HG02759 (cell line): ENCODE results near the gene GRIFIN.

Source experiments
- ATAC-seq: cut with Tn5 transposase; IDR thresholded peaks from one replicate; pipeline ENCODE4 v1.9.1; 2021; ENCODE audit warnings: mild to moderate bottlenecking, moderate library complexity; ENCODE audit not compliant: unreplicated experiment

GRIFIN gene

GRCh38 chr7:2513702-2514101 lies 37.5 kb upstream of the GRIFIN start:
- no peak for ATAC-seq

GRCh38 chr7:2512713-2513112 lies 36.5 kb upstream of the GRIFIN start:
- no peak for ATAC-seq

GRCh38 chr7:2512179-2512661 lies 36.0 kb upstream of the GRIFIN start:
- no peak for ATAC-seq

- no peak for ATAC-seq
These were observed 35.6 kb upstream of the GRIFIN start for GRCh38 chr7:2511769-2512168.

- peak; percentile 35 for ATAC-seq
These were observed 34.9 kb upstream of the GRIFIN start for GRCh38 chr7:2510909-2511768.

- ATAC-seq: no peak
These were observed 34.1 kb upstream of the GRIFIN start for GRCh38 chr7:2510130-2510776.

- ATAC-seq: no peak
These were observed 33.2 kb upstream of the GRIFIN start for GRCh38 chr7:2509298-2509906.

GRCh38 chr7:2508327-2509215 lies 32.4 kb upstream of the GRIFIN start:
- peak; percentile 49 for ATAC-seq

- no peak for ATAC-seq
These were observed 31.7 kb upstream of the GRIFIN start for GRCh38 chr7:2507917-2508306.

GRCh38 chr7:2507208-2507916 lies 31.2 kb upstream of the GRIFIN start:
- no peak for ATAC-seq

GRCh38 chr7:2505401-2505800 lies 29.2 kb upstream of the GRIFIN start:
- ATAC-seq: no peak

- ATAC-seq: no peak
These were observed 28.7 kb upstream of the GRIFIN start for GRCh38 chr7:2504889-2505375.

GRCh38 chr7:2504128-2504888 lies 28.1 kb upstream of the GRIFIN start:
- no peak for ATAC-seq

- ATAC-seq: no peak
These were observed 27.1 kb upstream of the GRIFIN start for GRCh38 chr7:2503056-2503941.

GRCh38 chr7:2502647-2502966 lies 26.4 kb upstream of the GRIFIN start:
- no peak for ATAC-seq

GRCh38 chr7:2501947-2502646 lies 25.9 kb upstream of the GRIFIN start:
- no peak for ATAC-seq

- ATAC-seq: no peak
These were observed 24.5 kb upstream of the GRIFIN start for GRCh38 chr7:2500701-2501100.
